GM12872 (cell line): ENCODE measurements around the gene TRIM29.

Experiments used
- CTCF ChIP-seq: IDR thresholded peaks from 3 replicates; pipeline ENCODE4 v1.5.1; 2011; ENCODE audit warnings: low read depth, mild to moderate bottlenecking, low read length, moderate library complexity; ENCODE audit not compliant: insufficient read depth

Gene TRIM29

DNA sequence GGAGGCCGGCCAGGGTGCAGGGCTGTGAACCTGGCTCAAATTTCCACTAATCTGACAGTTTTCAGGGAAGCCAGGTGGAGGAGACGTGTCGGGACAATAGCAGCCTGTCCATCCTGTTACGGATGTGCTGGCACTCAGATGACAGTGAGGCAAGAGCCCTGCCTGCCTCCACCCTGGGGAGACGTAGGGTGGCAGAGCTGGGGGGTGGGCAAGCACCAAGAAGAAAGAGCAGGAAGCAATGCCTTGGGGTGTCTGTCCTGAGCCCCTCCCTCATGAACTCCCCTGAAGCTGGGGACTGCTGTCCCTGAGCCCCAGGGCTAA lies 10.0 kb upstream of the TRIM29 start:
- TF ChIP-seq CTCF: no peak

- no peak for TF ChIP-seq CTCF
These were observed 9.4 kb upstream of the TRIM29 start for GRCh38 chr11:120147094-120147949.

DNA sequence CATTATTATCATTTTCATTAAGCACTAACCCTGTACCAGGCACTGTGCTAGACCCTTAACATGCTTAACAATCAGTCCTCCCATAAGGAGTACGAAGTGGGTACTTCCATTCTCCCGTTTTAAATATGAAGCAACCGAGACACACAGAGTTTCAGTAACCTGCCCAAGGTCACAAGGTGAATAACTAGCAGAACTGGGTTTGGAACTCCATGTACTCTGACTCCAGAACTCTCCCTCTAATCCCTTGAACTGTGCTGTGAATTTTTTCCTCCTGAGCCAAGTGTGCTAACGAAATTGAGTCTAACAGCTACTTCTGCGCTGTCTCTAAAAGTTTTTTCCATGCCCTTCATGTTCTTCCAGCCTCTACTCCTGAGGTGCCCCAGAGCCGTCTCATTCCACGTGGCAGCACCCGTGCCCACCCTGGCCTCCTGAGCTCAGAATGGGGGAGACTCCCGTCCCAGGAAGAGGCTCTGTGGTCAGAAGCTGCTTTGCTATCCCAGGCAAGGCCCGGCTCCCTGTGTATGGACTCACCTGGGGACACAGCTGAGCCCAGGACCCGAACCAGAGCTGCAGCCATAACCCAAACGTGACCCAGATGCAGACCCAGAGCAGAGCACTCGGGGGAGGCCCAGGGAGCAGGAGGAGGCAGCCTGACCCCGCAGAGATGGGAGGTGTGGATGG lies 8.6 kb upstream of the TRIM29 start:
- no peak for TF ChIP-seq CTCF

DNA sequence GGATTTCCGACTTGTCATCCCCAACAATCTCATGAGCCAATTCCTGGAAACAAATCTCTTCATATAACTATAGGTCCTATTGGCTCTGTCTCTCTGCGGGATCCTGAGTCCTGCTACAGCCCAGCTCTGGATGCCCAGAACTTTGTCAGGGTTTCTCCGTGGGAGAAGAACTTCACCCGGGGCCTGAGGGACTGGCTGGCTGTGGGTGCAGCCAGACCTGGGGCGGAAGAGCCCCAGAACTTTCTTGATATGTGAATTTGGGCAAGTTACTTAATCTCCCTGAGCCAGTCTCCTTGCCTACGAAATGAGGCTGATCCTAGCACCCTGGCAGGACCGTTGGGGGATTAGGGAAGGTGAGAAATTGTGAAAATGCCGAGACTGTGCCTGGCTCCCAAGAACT lies 6.6 kb upstream of the TRIM29 start:
- no peak for TF ChIP-seq CTCF

DNA sequence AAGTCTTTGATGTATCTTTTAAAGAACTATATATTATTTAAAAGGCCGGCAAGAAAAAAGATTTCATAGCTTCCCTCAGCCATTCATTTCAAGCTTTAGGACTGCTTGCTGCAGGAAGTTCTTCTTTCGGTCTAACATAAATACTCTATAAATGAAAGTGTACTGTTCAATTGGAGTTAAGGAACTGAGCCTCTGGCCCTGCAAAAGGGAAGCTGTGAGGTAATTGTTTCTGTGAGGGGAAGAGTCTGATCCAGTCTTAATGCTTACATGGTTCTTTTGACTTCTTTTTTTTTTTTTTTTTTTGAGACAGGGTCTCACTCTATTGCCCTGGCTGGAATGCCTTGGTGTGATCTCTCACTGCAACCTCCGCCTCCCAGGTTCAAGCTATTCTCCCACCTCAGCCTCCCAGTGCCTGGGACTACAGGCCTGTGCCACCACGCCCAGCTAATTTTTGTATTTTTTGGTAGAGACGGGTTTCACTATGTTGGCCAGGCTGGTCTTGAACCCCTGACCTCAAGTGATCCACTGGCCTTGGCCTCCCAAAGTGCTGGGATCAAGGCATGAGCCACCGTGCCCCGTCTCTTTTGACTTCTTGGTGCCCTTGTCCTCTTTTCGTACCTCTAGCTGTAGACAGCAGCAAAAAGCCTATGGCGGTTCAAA lies 4.7 kb upstream of the TRIM29 start:
- TF ChIP-seq CTCF: no peak

GRCh38 chr11:120141768-120142423 lies 4.0 kb upstream of the TRIM29 start:
- no peak for TF ChIP-seq CTCF
